Measurements from ENCODE around the gene TECTA.

Gene TECTA

DNA sequence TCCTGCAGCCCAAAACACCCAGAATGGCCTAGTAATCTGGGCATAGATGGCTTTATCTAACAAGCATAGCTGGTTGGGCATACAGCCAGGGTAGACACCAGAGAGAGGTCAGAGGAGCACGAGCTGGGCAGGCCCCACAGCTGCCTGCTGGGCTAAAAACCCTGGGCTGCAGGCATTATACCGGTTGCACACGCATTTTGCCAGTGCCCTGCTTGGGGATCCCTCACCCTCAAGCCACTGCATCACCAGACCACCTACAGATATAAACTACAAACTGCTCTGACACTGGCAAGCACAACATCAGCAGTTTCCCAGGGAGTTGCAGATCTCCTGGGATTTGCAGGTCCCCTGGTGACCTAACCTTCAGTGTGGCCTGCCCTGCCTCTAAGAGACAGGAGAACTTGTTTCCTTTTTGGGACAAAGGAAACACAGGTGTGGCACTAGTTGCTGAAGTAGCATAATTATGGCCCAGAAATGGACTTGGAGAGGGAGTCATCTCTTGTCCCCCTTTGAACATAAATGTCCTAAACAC is 112.4 kb downstream of the TECTA start:
- Histone ChIP-seq H3K14ac (ENCODE audit: low read length in 2 of 2) (no peak overlapping the region), H2AK5ac (ENCODE audit: low read length, severe bottlenecking) (no peak overlapping the region), H2BK12ac (ENCODE audit: low read length in 2 of 2) (no peak overlapping the region), H3K9me3 (ENCODE audit: control insufficient read depth, low read length) (no peaks in the 10 kb centered on the region), H3K4me3 (ENCODE audit: insufficient read depth in 1 of 2, low read depth in 1 of 2, low read length in 2 of 2) (no peak overlapping the region), H3K9ac (ENCODE audit: low read length) (no peak overlapping the region), H2BK120ac (ENCODE audit: low read depth, low read length) (no peak overlapping the region), H3K79me1 (replicated peaks; ENCODE audit: low read length, poor library complexity, severe bottlenecking) (no peaks in the 10 kb centered on the region), H3K36me3 (ENCODE audit: control insufficient read depth in 1 of 2, insufficient read depth in 2 of 2, low read depth in 1 of 2, low read length in 2 of 2) (no peaks in the 10 kb centered on the region), H3K23ac (ENCODE audit: low read length in 2 of 2) (no peak overlapping the region), H3K18ac (ENCODE audit: low read depth in 1 of 2, low read length in 2 of 2) (no peak overlapping the region), H2BK15ac (ENCODE audit: low read depth, poor library complexity, severe bottlenecking) (no peak overlapping the region), H4K91ac (ENCODE audit: low read length) (no peak overlapping the region), H3K4me1 (ENCODE audit: control insufficient read depth, insufficient read depth, low read depth, low read length) (no peaks in the 10 kb centered on the region), H3K4me2 (ENCODE audit: low read length, poor library complexity, severe bottlenecking) (no peak overlapping the region), H2BK5ac (ENCODE audit: low read depth, low read length, poor library complexity, severe bottlenecking) (no peak overlapping the region), H3K27me3 (ENCODE audit: control insufficient read depth in 1 of 2, insufficient read depth in 1 of 2, low read length in 2 of 2) (peaks cover 0 to 20% of the 10 kb centered on the region in 2 experiments), H2AFZ (ENCODE audit: low read depth, low read length) (no peak overlapping the region), H3K27ac (ENCODE audit: low read length, poor library complexity, severe bottlenecking) (no peak overlapping the region), H4K8ac (ENCODE audit: low read length) (no peak overlapping the region), H3K4ac (ENCODE audit: low read depth in 1 of 2, low read length in 2 of 2) (no peak overlapping the region)
- no peak for DNase-seq
- 74% methylated on average over 3 of the region's 3 CpGs for WGBS

DNA sequence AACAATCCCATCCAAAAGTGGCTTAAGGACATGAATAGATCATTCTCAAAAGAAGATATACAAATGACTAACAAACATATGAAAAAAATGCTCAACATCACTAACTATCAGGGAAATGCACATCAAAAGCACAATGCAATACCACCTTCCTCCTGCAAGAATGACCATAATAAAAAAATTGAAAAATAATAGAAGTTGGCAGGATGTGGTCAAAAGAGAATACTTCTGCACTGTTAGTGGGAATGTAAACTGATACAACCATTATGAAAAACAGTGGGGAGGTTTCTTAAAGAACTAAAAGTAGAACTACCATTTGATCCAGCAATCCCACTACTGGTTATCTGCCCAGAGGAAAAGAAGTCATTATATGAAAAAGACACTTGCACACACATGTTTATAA is 113.8 kb downstream of the TECTA start:
- Histone ChIP-seq H3K4ac (ENCODE audit: low read depth in 1 of 2, low read length in 2 of 2) (no peak overlapping the region), H3K23ac (ENCODE audit: low read length in 2 of 2) (no peak overlapping the region), H3K4me1 (ENCODE audit: control insufficient read depth, insufficient read depth, low read depth, low read length) (no peaks in the 10 kb centered on the region), H2AFZ (ENCODE audit: low read depth, low read length) (no peak overlapping the region), H3K9me3 (ENCODE audit: control insufficient read depth, low read length) (no peaks in the 10 kb centered on the region), H3K9ac (ENCODE audit: low read length) (no peak overlapping the region), H3K36me3 (ENCODE audit: control insufficient read depth in 1 of 2, insufficient read depth in 2 of 2, low read depth in 1 of 2, low read length in 2 of 2) (no peaks in the 10 kb centered on the region), H3K18ac (ENCODE audit: low read depth in 1 of 2, low read length in 2 of 2) (no peak overlapping the region), H4K91ac (ENCODE audit: low read length) (no peak overlapping the region), H3K79me1 (replicated peaks; ENCODE audit: low read length, poor library complexity, severe bottlenecking) (no peaks in the 10 kb centered on the region), H3K27ac (ENCODE audit: low read length, poor library complexity, severe bottlenecking) (no peak overlapping the region), H2BK12ac (ENCODE audit: low read length in 2 of 2) (no peak overlapping the region), H2AK5ac (ENCODE audit: low read length, severe bottlenecking) (no peak overlapping the region), H3K4me3 (ENCODE audit: insufficient read depth in 1 of 2, low read depth in 1 of 2, low read length in 2 of 2) (no peak overlapping the region), H2BK120ac (ENCODE audit: low read depth, low read length) (no peak overlapping the region), H2BK15ac (ENCODE audit: low read depth, poor library complexity, severe bottlenecking) (no peak overlapping the region), H4K8ac (ENCODE audit: low read length) (no peak overlapping the region), H3K14ac (ENCODE audit: low read length in 2 of 2) (no peak overlapping the region), H2BK5ac (ENCODE audit: low read depth, low read length, poor library complexity, severe bottlenecking) (no peak overlapping the region), H3K27me3 (ENCODE audit: control insufficient read depth in 1 of 2, insufficient read depth in 1 of 2, low read length in 2 of 2) (peaks cover 0 to 27% of the 10 kb centered on the region in 2 experiments), H3K4me2 (ENCODE audit: low read length, poor library complexity, severe bottlenecking) (no peak overlapping the region)
- no peak for DNase-seq

DNA sequence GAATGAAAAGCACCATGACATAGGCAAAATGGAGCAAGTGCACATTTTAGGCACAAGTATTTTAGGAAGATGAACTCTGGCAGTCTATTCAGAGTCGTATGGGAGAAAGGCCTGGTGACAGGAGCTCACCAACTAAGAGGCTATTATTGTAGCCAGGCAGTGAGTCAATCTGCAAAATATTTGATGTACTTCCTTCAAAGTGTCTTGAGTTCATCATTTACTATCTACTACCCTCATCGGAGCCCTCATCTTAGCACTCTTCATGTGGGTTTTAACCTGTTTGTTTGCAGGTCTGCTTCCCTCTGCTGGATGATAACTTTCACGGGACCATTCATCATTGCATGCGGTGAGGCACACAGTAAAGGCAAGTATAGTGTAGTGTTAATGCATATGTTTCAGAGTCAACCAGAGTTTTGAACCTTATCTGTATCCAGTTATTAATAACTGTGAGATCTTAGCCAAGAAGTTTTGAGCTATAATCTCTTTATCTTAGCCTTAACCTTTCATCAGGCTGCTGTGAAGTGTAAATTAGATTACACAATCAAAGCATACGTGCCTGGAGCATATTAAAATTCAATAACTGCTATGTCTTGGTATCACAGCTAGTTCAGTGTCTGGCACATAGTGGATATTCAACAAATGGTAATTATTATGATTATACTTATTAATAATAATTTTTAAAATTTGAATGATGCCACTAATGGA is 120.6 kb downstream of the TECTA start:
- no peaks in the 10 kb centered on the region for H3K4me1 ChIP-seq (ENCODE audit: control insufficient read depth, insufficient read depth, low read depth, low read length)
- no peak overlapping the region for H3K23ac ChIP-seq (ENCODE audit: low read length in 2 of 2)
- 51% methylated on average over 3 of the region's 5 CpGs for WGBS

DNA sequence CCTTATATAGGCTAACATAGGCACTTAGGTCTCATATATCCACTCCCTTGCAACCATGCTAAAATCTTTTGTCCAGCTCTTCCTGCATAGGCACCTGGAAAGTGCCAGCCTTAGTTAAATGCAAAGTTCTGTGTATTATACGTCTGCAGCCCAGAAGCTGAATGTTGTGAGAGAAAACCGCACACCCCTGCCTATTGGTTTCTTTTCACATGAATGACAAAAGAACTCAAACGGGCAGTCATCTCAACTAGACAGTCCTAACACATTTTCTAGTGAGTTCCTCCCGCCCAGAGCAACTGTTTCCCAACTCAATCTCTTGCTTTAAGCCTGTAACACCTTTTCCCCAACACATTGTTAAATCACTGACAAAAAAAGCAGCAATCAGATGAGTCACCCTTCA is 122.1 kb downstream of the TECTA start:
- H3K36me3 ChIP-seq (ENCODE audit: control insufficient read depth in 1 of 2, insufficient read depth in 2 of 2, low read depth in 1 of 2, low read length in 2 of 2), result no peaks in the 10 kb centered on the region
- 75% methylated on average over 4 of the region's 4 CpGs for WGBS
- H3K4ac ChIP-seq (ENCODE audit: low read depth in 1 of 2, low read length in 2 of 2), result no peak overlapping the region
- H2AFZ ChIP-seq (ENCODE audit: low read depth, low read length), result no peak overlapping the region
- no peak overlapping the region for H2BK15ac ChIP-seq (ENCODE audit: low read depth, poor library complexity, severe bottlenecking)
- no peak overlapping the region for H2BK12ac ChIP-seq (ENCODE audit: low read length in 2 of 2)
- H3K23ac ChIP-seq (ENCODE audit: low read length in 2 of 2), result no peak overlapping the region
- H4K91ac ChIP-seq (ENCODE audit: low read length), result no peak overlapping the region
- no peak overlapping the region for H2AK5ac ChIP-seq (ENCODE audit: low read length, severe bottlenecking)
- H3K4me3 ChIP-seq (ENCODE audit: insufficient read depth in 1 of 2, low read depth in 1 of 2, low read length in 2 of 2), result no peak overlapping the region
- peaks cover 0 to 47% of the 10 kb centered on the region in 2 experiments for H3K27me3 ChIP-seq (ENCODE audit: control insufficient read depth in 1 of 2, insufficient read depth in 1 of 2, low read length in 2 of 2)
- H3K79me1 ChIP-seq (replicated peaks; ENCODE audit: low read length, poor library complexity, severe bottlenecking), result no peaks in the 10 kb centered on the region
- no peaks in the 10 kb centered on the region for H3K9me3 ChIP-seq (ENCODE audit: control insufficient read depth, low read length)
- no peak overlapping the region for H2BK120ac ChIP-seq (ENCODE audit: low read depth, low read length)
- no peak for DNase-seq
- H3K4me1 ChIP-seq (ENCODE audit: control insufficient read depth, insufficient read depth, low read depth, low read length), result no peaks in the 10 kb centered on the region
- no peak overlapping the region for H3K18ac ChIP-seq (ENCODE audit: low read depth in 1 of 2, low read length in 2 of 2)
- no peak overlapping the region for H4K8ac ChIP-seq (ENCODE audit: low read length)
- H3K4me2 ChIP-seq (ENCODE audit: low read length, poor library complexity, severe bottlenecking), result no peak overlapping the region
- no peak overlapping the region for H2BK5ac ChIP-seq (ENCODE audit: low read depth, low read length, poor library complexity, severe bottlenecking)
- H3K27ac ChIP-seq (ENCODE audit: low read length, poor library complexity, severe bottlenecking), result no peak overlapping the region
- no peak overlapping the region for H3K9ac ChIP-seq (ENCODE audit: low read length)
- no peak overlapping the region for H3K14ac ChIP-seq (ENCODE audit: low read length in 2 of 2)

More for the DNA sequence above, 120.6 kb downstream of the TECTA start:
- no peak overlapping the region for H3K27ac ChIP-seq (ENCODE audit: low read length, poor library complexity, severe bottlenecking)
- H3K14ac ChIP-seq (ENCODE audit: low read length in 2 of 2), result no peak overlapping the region
- H2AK5ac ChIP-seq (ENCODE audit: low read length, severe bottlenecking), result no peak overlapping the region
- H3K36me3 ChIP-seq (ENCODE audit: control insufficient read depth in 1 of 2, insufficient read depth in 2 of 2, low read depth in 1 of 2, low read length in 2 of 2), result no peaks in the 10 kb centered on the region
- H2BK120ac ChIP-seq (ENCODE audit: low read depth, low read length), result no peak overlapping the region
- no peak overlapping the region for H2BK12ac ChIP-seq (ENCODE audit: low read length in 2 of 2)
- H3K4me2 ChIP-seq (ENCODE audit: low read length, poor library complexity, severe bottlenecking), result no peak overlapping the region
- no peak overlapping the region for H3K4ac ChIP-seq (ENCODE audit: low read depth in 1 of 2, low read length in 2 of 2)
- no peak for DNase-seq
- H3K9me3 ChIP-seq (ENCODE audit: control insufficient read depth, low read length), result no peaks in the 10 kb centered on the region
- no peak overlapping the region for H3K9ac ChIP-seq (ENCODE audit: low read length)
- no peaks in the 10 kb centered on the region for H3K79me1 ChIP-seq (replicated peaks; ENCODE audit: low read length, poor library complexity, severe bottlenecking)
- H4K8ac ChIP-seq (ENCODE audit: low read length), result no peak overlapping the region
- H3K4me3 ChIP-seq (ENCODE audit: insufficient read depth in 1 of 2, low read depth in 1 of 2, low read length in 2 of 2), result no peak overlapping the region
- H3K18ac ChIP-seq (ENCODE audit: low read depth in 1 of 2, low read length in 2 of 2), result no peak overlapping the region
- H2AFZ ChIP-seq (ENCODE audit: low read depth, low read length), result no peak overlapping the region
- no peak overlapping the region for H2BK5ac ChIP-seq (ENCODE audit: low read depth, low read length, poor library complexity, severe bottlenecking)
- H4K91ac ChIP-seq (ENCODE audit: low read length), result no peak overlapping the region
- H2BK15ac ChIP-seq (ENCODE audit: low read depth, poor library complexity, severe bottlenecking), result no peak overlapping the region
- peaks cover 0 to 44% of the 10 kb centered on the region in 2 experiments for H3K27me3 ChIP-seq (ENCODE audit: control insufficient read depth in 1 of 2, insufficient read depth in 1 of 2, low read length in 2 of 2)
